Caki2 (cell line): ENCODE results near the gene SLC29A3. TPM values are rescaled to one million over a fixed set of nuclear protein-coding genes. Genes with fewer than 3 reads are reported as not detected.
A peak's percentile ranks its signal among the peaks of the same experiment; 100 is the strongest.
"Not testable (repeated sequence)": the region's sequence is repeated elsewhere in the genome, so short reads cannot be mapped to it uniquely, and the experiment has no call there.

Experiments used
- DNase-seq: peaks from one replicate; pipeline ENCODE4 v3.0.0-alpha.2; 2015; ENCODE audit warnings: low read depth
- in situ Hi-C: cut with HindIII; loops from 2 replicates; pipeline ENCODE4 v1.10.0; 2016; ENCODE audit warnings: low sequenced_read_pairs, low pct_unique_long_range_greater_than_20kb, mixed read lengths
- total RNA-seq: library from RNA; depleted of rRNA; stranded (reverse); fragments of >200 nt; shearing (Covaris generic); gene quantifications from 2 replicates; pipeline ENCODE4 v1.2.3, GENCODE V29; 2014; ENCODE audit warnings: low replicate concordance; rRNA removed

Gene SLC29A3
- 0.41 and 3.9 TPM in 2 replicates for total RNA-seq

- peak; percentile 67 for DNase-seq
- in situ Hi-C loops, result no loop called here
Measured at GRCh38 chr10:71319042-71319799, at the start of gene SLC29A3. Gene SLC29A3 (plus strand): TSS chr10:71319259. CDS start chr10:71319310, 51 bp downstream.

- no peak for DNase-seq
Measured at GRCh38 chr10:71269301-71270288, 49.5 kb upstream of the SLC29A3 start.

DNA sequence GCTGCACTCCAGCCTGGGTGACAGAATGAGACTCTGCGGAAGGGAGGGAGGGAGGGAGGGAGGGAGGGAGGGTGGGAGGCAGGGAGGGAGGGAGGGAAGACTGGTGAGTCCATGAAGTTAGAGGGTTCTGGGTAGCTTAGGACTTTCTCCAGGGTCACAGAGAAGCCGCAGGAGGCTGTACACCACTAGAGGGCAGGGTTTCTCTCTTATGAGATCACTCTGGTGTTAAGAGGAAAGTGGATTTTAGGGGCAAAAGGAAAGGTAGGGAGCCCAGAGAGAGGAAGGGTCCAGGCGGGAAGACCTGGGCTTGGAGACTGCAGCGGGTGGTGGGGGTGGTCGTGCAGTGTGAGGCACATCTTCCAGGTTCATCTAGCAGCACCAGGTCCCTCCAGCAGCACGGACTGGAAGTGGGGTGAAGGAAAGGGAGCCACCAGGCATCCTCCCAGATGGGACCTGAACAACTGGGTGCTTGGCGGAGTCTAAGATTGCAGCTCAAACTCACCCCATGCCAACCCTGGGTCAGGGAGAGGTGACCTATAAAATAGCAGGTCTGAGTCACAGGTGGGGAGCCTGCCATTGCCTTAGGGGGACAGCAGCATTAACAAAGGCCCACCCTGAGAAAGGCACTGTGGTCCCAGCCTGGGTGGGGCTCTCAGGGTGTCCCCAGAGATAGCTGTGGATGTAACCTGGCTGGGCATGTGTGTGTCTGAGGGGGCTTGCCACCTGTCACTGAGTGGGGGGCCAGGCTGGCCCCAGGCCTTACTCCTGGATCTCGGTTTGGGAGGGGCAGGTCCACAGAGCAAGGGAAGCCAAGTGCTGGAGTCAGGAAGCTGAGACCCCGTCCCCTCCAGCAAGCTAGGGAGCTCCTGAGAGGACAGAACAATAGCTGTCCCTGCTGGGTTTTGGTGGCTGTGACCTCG is 48.5 kb upstream of the SLC29A3 start:
- peak; percentile 32 for DNase-seq
- in situ Hi-C loops, result no loop called here

More at GRCh38 chr10:71269301-71270288, 49.5 kb upstream of the SLC29A3 start:
- in situ Hi-C loops, result no loop called here

DNA sequence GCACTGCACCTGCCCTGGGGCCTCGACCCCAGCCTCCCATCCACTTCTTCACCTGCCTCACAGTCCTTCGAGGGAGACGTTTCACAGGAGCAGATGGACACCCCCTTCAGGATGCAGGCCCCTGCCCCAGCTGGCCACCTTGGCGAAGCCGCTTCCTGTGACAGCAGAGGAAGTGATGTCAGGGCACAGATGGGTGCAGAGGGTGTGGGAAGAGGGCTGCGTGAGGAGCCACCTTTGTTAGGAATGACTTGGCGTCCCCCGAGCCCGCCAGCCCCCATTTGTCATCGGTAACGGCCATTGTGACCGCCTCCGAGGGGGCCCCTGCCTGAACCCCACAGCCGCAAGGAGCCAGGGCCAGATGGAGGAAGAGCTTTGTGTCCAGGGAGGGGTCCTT is 47.4 kb upstream of the SLC29A3 start:
- in situ Hi-C loops, result no loop called here
- DNase-seq, result no peak

DNA sequence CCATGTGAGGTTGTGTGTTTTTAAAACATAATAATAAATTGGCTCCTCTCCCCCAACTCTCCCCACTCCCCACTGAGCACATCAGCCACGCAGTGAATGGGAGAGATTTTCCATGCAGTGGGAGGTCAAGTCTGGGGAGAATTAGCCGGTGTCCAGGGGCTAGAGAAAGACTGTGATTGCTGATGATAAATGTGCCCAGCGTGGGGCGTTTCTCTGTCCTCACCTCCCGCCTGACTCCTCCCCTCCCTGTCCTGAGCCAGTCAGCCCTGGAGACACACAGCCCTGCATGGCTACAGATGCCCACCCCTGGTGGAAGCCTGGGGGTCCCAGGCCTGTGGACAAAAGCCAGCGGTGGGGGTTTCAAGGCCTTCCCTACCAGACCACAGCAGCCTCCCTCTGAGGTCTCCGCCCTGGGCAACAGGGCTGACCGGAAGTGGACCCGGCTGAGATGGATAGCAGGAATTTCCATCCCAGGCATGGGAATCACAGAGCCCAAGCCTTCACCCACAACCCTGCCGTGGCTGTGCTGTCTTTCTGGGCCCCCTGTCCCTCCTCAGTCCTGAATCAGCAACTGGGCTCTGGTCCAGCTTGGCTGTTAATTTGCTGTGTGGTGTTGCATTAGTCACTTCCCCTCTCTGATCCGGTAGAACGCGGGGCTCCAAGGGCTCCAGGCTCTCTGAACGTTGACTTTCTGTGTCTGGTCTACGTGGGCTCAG is 46.8 kb upstream of the SLC29A3 start:
- in situ Hi-C loops, result no loop called here

DNA sequence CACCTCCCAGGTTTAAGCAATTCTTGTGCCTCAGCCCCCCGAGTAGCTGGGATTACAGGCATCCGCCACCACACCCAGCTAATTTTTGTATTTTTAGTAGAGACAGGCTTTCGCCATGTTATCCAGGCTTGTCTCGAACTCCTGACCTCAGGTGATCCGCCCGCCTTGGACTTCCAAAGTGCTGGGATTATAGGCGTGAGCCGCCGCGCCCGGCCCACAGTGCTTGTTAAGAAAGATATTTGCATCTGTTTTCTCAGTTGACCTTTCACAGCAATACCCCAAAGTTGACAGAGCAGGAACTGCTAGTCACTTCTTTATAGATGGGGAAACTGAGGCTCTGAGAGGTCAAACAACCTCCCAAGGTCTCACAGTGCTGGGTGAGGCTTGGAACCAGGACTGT is 46.1 kb upstream of the SLC29A3 start:
- DNase-seq, in situ Hi-C loops: not testable (repeated sequence)

More for the DNA sequence above, 46.8 kb upstream of the SLC29A3 start:
- no peak for DNase-seq

DNA sequence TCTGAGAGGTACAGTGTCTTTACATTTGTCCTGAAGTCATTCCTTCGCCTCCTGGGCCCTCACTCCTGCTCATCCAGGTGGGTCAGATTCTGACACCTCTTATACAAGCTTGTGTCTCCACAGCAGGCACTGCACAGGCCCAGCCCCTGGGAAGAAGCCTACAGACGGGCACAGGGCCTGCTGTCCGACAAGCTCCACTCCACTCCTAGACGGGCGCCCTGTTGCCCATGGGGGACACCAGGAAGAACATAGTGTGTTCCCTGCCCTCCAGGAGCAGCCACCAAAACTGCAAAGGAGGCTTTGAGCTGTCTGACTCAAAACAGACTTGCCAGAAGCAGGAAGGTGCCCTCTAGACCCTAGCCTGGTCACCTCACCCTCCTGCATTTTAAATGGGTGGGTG is 45.6 kb upstream of the SLC29A3 start:
- DNase-seq, result no peak
- in situ Hi-C loops, result no loop called here

DNA sequence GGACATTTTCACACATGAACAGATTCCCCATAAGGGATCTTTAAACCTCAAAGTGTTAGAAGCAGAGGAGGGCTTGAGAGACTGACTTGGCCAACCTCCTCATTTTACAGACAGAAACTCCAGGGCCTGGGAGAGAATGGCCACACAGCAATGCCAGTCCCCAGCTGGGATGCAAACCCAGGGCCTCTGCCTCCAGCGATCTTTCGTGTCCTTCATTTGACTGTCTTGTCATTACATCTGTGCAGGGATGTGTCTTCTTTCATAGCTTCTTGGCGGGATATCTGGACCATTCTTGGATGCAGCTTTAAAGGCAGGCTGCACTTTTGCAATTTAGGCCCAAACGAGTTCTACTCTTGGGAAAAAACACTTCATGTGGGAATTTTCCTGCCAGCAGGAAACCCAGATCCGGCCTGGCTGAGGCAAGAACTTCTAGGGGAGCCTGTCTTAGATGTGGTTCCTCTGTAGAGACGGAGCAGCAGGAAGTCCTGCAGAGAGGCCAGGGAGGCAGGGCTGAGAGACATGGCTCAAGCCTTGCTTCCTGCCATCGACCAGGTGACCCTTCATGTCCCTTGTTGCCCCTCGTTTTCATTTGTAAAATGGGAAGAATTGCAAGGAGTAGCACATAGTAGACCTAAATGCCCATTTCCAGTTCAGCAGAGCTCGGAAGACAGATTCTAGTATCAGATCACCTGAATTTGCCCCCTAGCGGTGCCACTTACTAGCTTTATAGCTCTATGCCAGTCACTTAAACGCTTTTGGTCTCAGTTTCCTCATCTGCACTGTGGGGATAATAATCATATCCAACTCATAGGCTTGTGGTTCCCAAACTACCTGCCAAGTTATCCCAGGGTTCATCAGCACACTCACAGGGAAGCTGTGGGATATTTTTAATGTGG is 43.9 kb upstream of the SLC29A3 start:
- in situ Hi-C loops, result no loop called here
- no peak for DNase-seq

DNA sequence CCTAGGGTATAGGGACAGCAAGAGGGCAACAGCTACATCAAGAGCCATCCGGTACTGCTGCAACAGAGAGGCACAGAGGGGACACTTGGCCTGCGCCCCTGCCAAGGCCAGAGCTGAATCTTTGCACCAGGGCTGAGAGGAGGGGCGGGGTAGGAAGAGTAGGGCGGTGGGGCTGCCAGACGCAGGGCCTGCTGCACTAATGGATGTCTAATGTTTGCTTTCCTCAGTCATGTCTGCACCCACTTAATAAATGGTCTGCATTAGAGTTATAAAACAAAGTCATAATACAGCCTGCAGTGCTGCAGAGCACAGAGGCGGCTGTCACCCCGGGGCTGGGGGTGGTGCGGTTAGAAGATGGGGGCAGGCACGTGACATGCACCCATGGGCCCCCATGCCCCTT is 42.2 kb upstream of the SLC29A3 start:
- in situ Hi-C loops, result no loop called here

DNA sequence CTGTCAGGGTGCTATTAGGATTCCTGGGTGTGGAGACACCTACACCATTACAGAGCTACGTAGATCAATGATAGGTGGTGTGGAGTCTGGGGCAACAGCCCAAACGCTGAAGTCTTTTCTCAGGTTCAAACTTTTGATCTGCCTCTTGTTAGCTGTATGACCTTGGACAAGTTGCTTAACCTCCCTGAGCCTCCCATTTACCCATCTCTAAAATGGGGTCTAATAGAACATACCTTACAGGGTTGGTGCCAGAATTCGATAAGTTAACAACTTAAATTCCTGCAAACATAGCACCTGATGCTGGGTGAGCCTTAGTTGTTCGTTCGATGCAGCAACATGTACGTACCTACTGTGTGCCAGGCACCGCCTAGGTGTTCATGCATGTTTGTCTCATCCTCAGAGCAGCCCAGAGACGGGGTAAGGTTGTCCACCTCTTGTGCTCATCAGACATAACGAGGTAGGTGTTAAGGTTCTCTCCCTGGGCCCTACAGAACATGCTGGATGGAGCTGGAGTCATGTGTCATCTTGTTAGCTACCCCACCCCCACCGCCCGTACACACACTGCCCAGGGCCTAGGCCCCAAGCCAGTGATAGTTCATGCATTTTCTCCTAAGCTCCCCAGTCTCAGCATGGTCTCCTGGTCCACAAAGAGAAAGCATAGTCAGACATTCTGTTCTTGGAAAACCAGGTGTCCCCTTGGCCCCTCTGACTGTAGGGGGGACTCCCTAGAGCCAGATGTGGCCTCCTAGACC is 41.0 kb upstream of the SLC29A3 start:
- in situ Hi-C loops, result no loop called here
- no peak for DNase-seq

More for the DNA sequence above, 42.2 kb upstream of the SLC29A3 start:
- no peak for DNase-seq

- DNase-seq, result no peak
- in situ Hi-C loops, result no loop called here
Measured at GRCh38 chr10:71278691-71279588, 40.1 kb upstream of the SLC29A3 start.

DNA sequence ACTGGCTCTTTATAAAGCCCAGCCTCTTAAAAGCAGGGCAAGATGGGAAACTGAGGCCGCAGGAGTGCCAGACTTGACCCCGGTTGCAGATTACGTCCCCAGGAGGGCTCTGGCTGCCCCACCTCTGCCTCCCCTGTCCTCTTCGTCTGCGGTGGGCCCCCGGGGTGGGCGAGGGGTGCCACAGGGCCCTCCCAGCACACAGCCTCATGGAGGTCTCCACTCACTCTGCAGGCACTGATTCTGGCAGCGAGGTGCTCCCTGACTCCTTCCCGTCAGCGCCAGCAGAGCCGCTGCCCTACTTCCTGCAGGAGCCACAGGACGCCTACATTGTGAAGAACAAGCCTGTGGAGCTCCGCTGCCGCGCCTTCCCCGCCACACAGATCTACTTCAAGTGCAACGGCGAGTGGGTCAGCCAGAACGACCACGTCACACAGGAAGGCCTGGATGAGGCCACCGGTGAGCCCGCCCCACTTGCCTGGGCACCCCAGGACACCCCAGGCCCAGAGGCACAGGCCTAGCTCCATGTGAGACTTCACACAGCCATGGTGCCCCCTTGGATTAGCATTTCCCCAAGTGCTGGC is 39.4 kb upstream of the SLC29A3 start:
- in situ Hi-C loops, result no loop called here
- no peak for DNase-seq

DNA sequence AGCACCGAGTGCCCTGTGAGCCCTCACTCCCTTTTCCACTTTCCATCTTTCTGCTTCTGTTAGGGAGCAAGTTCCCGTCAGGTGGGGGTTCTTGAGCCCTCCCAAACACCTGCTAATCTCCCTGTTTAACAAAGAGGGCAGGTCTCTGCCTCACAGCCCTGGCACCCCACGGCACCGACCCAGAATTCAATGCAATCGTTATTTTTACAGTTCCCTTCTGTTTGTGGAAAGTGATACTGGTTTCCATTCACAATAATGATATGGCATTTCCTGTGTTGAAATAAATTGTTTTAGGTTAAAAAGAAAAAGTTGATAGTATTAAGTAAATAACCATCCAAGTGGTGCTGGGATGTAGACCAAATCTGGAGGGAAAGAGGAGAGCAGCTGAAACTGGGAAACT is 38.8 kb upstream of the SLC29A3 start:
- in situ Hi-C loops, result no loop called here

GRCh38 chr10:71280825-71281224 is 38.2 kb upstream of the SLC29A3 start:
- in situ Hi-C loops, result no loop called here
- DNase-seq, result no peak

More for the DNA sequence above, 38.8 kb upstream of the SLC29A3 start:
- DNase-seq, result no peak
